CD4-positive, alpha-beta memory T cell (primary cell): ENCODE measurements around the gene NRXN3. TPM values are rescaled to one million over a fixed set of nuclear protein-coding genes. Genes with fewer than 3 reads are reported as not detected.

Source experiments
- CTCF ChIA-PET: fragments of 350-600 bp; sonication (Branson Sonifier 250); formaldehyde crosslinking; loops from one replicate; lab custom pipeline; 2021; ENCODE audit warnings: inconsistent platforms; ENCODE audit not compliant: partially characterized antibody; lab: Charles Lee
- POLR2A ChIA-PET: fragments of 350-600 bp; sonication (Branson Sonifier 250); formaldehyde crosslinking; loops from one replicate; lab custom pipeline; 2021; ENCODE audit not compliant: partially characterized antibody; lab: Charles Lee
- DNase-seq, 5 donors: peaks; one replicate each; pipeline versions ENCODE4 v3.0.0 to v3.0.0-alpha.2; 2020 to 2022; ENCODE audit warnings: mixed read lengths in 1 of 5
- H3K27ac ChIP-seq: one replicate; pipeline ENCODE4 v1.7.0; 2013; ENCODE audit warnings: low read depth, low read length
- H3K27me3 ChIP-seq: 2 replicates; pipeline ENCODE4 v1.7.0; 2013; ENCODE audit warnings: mild to moderate bottlenecking, low read length, moderate library complexity; ENCODE audit not compliant: insufficient read depth
- H3K36me3 ChIP-seq: 2 replicates; pipeline ENCODE4 v1.7.0; 2013; ENCODE audit warnings: mild to moderate bottlenecking, low read length, moderate library complexity; ENCODE audit not compliant: insufficient read depth
- H3K4me1 ChIP-seq: 2 replicates; pipeline ENCODE4 v1.7.0; 2013; ENCODE audit warnings: mild to moderate bottlenecking, low read length, moderate library complexity; ENCODE audit not compliant: insufficient read depth
- H3K4me3 ChIP-seq, 2 donors: one replicate each; pipeline ENCODE4 v1.7.0; 2013; ENCODE audit warnings: low read length in 2 of 2, mild to moderate bottlenecking in 1 of 2
- H3K9me3 ChIP-seq, 2 donors: one replicate each; pipeline ENCODE4 v1.7.0; 2013; ENCODE audit warnings: low read length in 2 of 2, control low read depth in 1 of 2; ENCODE audit not compliant: control insufficient read depth in 1 of 2
- H3K27ac Mint-ChIP-seq, 7 donors: one replicate each; pipeline ENCODE4 v1.8.0; 2020 to 2021; ENCODE audit warnings: mixed read lengths in 7 of 7, mild to moderate bottlenecking in 6 of 7, inconsistent platforms in 3 of 7, moderate library complexity in 3 of 7
- H3K27me3 Mint-ChIP-seq, 2 donors: one replicate each; pipeline ENCODE4 v1.8.0; 2020 to 2021; ENCODE audit warnings: mixed read lengths in 2 of 2
- H3K36me3 Mint-ChIP-seq, 2 donors: one replicate each; pipeline ENCODE4 v1.8.0; 2020 to 2021; ENCODE audit warnings: mixed read lengths in 2 of 2, inconsistent platforms in 1 of 2, mild to moderate bottlenecking in 1 of 2
- H3K4me1 Mint-ChIP-seq, 4 donors: one replicate each; pipeline ENCODE4 v1.8.0; 2020 to 2021; ENCODE audit warnings: mixed read lengths in 4 of 4, mild to moderate bottlenecking in 1 of 4
- H3K4me3 Mint-ChIP-seq, 8 donors: one replicate each; pipeline ENCODE4 v1.8.0; 2020 to 2021; ENCODE audit warnings: mixed read lengths in 8 of 8, mild to moderate bottlenecking in 7 of 8, moderate library complexity in 6 of 8, inconsistent platforms in 3 of 8
- H3K9me3 Mint-ChIP-seq, 8 donors: one replicate each; pipeline ENCODE4 v1.8.0; 2020 to 2021; ENCODE audit warnings: mixed read lengths in 8 of 8, mild to moderate bottlenecking in 5 of 8, inconsistent platforms in 3 of 8, moderate library complexity in 1 of 8
- intact Hi-C: fragments of 100-400 bp; cut with micrococcal nuclease; formaldehyde crosslinking; loops from one replicate; pipeline ENCODE4 v1.15.1; 2023
- polyA plus RNA-seq, 2 donors: library from polyadenylated mRNA; unstranded; fragments of 300-500 nt; fragmentation: Illumina TruSeq; gene quantifications; one replicate each; pipeline ENCODE4 v1.2.3, GENCODE V29; 2021
- total RNA-seq, 2 experiments: library from RNA; stranded (reverse); gene quantifications; one replicate each; pipeline ENCODE4 v1.2.3, GENCODE V29; 2021

The NRXN3 gene
- total and polyA plus RNA-seq, 4 experiments from 2014 or later = not detected

DNA sequence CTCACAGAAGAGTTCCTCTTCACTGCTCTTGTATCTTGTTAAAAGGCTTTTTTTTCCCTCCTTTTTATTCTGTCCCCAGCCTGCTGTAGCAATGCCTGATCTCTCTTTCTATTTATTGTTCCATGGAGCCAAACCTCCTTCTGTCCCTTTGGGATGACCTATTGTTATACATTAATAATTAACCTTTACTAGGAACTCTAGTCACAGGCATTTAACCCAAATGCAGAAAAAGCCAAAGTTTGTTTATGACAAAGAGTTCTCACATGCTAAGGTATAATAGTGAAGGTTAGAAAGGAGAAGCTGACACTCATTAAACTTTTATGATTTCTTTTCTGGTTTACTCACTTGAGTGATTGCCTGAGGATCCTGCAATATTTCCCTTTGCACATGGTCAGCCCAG is 535.8 kb downstream of the NRXN3 start:
- ChIA-PET POLR2A (no interaction called here), CTCF (no interaction called here)
- Histone ChIP-seq H3K27ac (no peak overlapping the region), H3K4me3 (no peak overlapping the region), H3K9me3 (no peaks in the 10 kb centered on the region), H3K36me3 (no peaks in the 10 kb centered on the region), H3K27me3 (no peaks in the 10 kb centered on the region), H3K4me1 (no peaks in the 10 kb centered on the region)
- Mint-ChIP-seq H3K9me3 (peaks cover 0 to 6% (median 0%) of the 10 kb centered on the region in 8 donors), H3K27me3 (peaks cover 2% of the 10 kb centered on the region in 2 donors), H3K27ac (no peak overlapping the region), H3K4me3 (no peak overlapping the region), H3K4me1 (no peaks in the 10 kb centered on the region), H3K36me3 (no peaks in the 10 kb centered on the region)
- no peak for DNase-seq
- intact Hi-C loops = no loop called here

DNA sequence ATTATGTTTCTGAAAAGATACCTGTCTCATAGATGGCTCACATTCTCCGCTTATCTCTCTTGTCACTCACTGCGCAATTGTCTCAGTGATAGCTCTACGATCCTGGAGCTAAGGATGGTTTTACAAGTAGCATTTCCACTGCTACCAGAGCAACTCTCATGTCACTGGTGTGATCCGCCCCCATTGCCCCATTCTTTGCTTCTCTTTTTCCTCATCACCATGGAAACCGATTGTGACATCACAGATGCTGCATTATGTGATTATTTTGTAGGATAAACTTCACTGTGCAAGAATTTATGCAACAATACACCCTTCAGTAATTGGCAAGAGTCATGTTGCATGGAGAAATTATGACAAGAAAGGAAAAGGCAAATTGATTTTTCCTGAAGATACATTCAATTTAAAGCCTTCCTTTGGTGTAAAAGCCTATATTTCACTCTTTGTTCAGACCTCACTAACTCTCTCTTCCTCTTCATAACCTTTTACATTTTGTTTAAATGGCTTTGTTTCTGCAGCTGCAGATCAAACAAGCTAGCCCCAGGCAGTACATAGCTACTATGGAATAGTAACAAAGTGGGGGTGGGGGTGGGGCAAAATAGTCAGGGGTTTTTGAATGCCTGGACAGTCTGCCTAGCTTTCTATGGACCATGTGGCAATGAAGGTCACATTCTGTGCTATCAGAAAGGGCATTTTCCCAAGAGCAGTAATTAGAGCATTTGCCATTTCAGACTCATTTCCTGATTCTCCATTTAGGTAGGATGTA is 539.8 kb downstream of the NRXN3 start:
- Mint-ChIP-seq H3K27ac (no peak overlapping the region), H3K4me3 (no peak overlapping the region), H3K4me1 (no peaks in the 10 kb centered on the region), H3K9me3 (peaks cover 0 to 7% (median 4%) of the 10 kb centered on the region in 8 donors), H3K36me3 (no peaks in the 10 kb centered on the region), H3K27me3 (no peaks in the 10 kb centered on the region)
- no peak overlapping the region for H3K27ac ChIP-seq
- no peaks in the 10 kb centered on the region for H3K9me3 ChIP-seq
- intact Hi-C loops = no loop called here
- H3K4me1 ChIP-seq = no peaks in the 10 kb centered on the region
- H3K36me3 ChIP-seq = no peaks in the 10 kb centered on the region
- POLR2A ChIA-PET = no interaction called here
- DNase-seq = no peak
- H3K27me3 ChIP-seq = no peaks in the 10 kb centered on the region
- no peak overlapping the region for H3K4me3 ChIP-seq
- CTCF ChIA-PET = no interaction called here

DNA sequence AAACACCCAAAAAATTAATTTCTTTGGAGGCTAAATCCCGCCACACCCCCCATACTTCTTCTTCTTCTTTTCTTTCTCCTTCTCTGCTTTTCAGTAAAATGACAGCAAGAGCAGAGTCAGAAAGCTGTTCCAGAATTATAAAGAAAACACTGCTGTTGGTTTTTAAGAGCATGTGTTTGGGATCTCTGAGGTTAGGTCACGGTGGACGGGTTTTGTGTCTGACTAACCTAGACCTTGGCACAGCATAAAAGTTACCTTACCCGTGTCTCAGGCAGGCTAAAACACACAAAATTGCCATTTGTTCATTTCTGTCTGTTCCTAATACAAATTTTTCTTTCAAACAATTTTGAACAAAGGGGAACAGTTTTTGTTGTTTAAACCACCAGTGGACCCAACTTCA is 540.8 kb downstream of the NRXN3 start:
- H3K4me1 ChIP-seq = no peaks in the 10 kb centered on the region
- Mint-ChIP-seq H3K36me3 (no peaks in the 10 kb centered on the region), H3K4me3 (no peak overlapping the region), H3K27ac (no peak overlapping the region), H3K9me3 (peaks cover 0 to 7% (median 4%) of the 10 kb centered on the region in 8 donors), H3K27me3 (no peaks in the 10 kb centered on the region), H3K4me1 (no peaks in the 10 kb centered on the region)
- H3K4me3 ChIP-seq = no peak overlapping the region
- no peak overlapping the region for H3K27ac ChIP-seq
- no peaks in the 10 kb centered on the region for H3K9me3 ChIP-seq
- no peaks in the 10 kb centered on the region for H3K36me3 ChIP-seq
- intact Hi-C loops = no loop called here
- ChIA-PET POLR2A (no interaction called here), CTCF (no interaction called here)
- no peak for DNase-seq
- H3K27me3 ChIP-seq = no peaks in the 10 kb centered on the region

DNA sequence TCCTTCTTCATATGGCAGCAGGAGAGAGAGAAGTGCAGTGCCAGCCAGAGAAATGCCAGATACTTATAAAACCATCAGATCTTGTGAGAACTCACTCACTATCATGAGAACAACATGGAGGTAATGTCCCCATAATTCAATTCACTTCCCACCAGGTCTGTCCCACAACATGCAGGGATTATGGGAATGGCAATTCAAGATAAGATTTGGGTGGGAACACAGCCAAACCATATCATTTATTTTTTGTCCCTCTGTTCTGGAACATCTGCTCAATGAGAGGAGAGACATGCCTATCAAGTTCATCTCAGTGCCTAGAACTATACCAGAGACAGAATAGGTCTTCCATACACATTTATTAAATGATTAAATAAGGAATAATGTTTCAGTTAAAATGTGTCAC is 543.5 kb downstream of the NRXN3 start:
- no peak overlapping the region for H3K4me3 ChIP-seq
- H3K4me1 ChIP-seq = no peaks in the 10 kb centered on the region
- Mint-ChIP-seq H3K36me3 (no peaks in the 10 kb centered on the region), H3K27me3 (no peaks in the 10 kb centered on the region), H3K9me3 (peaks cover 0 to 7% (median 4%) of the 10 kb centered on the region in 8 donors), H3K4me3 (no peak overlapping the region), H3K27ac (no peak overlapping the region), H3K4me1 (no peaks in the 10 kb centered on the region)
- H3K27ac ChIP-seq = no peak overlapping the region
- intact Hi-C loops = no loop called here
- H3K9me3 ChIP-seq = no peaks in the 10 kb centered on the region
- CTCF ChIA-PET = no interaction called here
- no peaks in the 10 kb centered on the region for H3K27me3 ChIP-seq
- H3K36me3 ChIP-seq = no peaks in the 10 kb centered on the region
- POLR2A ChIA-PET = no interaction called here
- DNase-seq = no peak

DNA sequence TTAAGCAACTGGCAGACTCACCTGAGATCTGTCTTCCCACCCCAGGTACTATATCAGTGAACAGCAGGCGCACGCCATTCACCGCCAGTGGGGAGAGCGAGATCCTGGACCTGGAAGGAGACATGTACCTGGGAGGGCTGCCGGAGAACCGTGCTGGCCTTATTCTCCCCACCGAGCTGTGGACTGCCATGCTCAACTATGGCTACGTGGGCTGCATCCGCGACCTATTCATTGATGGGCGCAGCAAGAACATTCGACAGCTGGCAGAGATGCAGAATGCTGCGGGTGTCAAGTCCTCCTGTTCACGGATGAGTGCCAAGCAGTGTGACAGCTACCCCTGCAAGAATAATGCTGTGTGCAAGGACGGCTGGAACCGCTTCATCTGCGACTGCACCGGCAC is 544.5 kb downstream of the NRXN3 start:
- no peaks in the 10 kb centered on the region for H3K4me1 Mint-ChIP-seq
- intact Hi-C loops = no loop called here
- no peaks in the 10 kb centered on the region for H3K9me3 ChIP-seq
- no peaks in the 10 kb centered on the region for H3K36me3 Mint-ChIP-seq
- peaks cover 0 to 6% (median 3%) of the 10 kb centered on the region in 8 donors for H3K9me3 Mint-ChIP-seq
- H3K36me3 ChIP-seq = no peaks in the 10 kb centered on the region
- ChIA-PET CTCF (no interaction called here), POLR2A (no interaction called here)
- no peaks in the 10 kb centered on the region for H3K27me3 ChIP-seq
- no peaks in the 10 kb centered on the region for H3K27me3 Mint-ChIP-seq
- no peaks in the 10 kb centered on the region for H3K4me1 ChIP-seq
- no peak overlapping the region for H3K4me3 ChIP-seq
- no peak overlapping the region for H3K27ac ChIP-seq
- DNase-seq = no peak
- H3K27ac Mint-ChIP-seq = no peak overlapping the region
- H3K4me3 Mint-ChIP-seq = no peak overlapping the region

DNA sequence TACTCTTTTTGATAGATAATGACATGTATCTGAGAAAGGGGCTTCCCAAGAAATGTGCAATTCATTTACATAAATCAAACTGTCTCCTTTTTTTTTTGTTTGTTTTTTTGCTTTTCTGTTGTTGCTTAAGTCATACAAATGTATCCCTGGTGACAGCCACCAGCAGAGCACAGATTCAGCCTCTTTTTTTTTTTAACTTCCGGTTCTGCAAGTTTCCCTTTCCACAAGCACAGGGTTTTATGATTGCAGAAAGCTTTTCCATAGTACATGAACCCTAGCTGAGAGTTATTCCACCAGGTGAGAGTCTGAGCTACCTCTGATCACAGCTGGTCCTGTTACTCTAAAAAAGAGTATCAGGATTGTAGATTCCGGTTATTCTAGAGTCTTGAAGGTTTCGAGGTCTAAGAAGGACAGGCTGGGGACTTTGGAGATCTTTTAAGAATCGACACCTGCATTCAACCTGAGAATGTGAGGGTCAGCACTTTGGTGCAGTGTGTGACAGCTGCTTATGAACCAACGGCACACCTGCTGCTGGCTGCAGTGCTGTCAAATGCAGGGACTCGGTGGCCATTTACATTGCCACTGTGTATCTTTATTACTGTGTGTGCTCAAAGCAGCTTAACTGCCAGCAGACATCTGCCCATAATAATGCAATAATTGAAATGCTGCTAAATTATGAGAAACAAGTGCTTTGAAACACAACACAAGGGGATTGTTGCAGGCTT is 551.7 kb downstream of the NRXN3 start:
- H3K4me1 ChIP-seq = no peaks in the 10 kb centered on the region
- H3K9me3 ChIP-seq = no peaks in the 10 kb centered on the region
- no peaks in the 10 kb centered on the region for H3K9me3 Mint-ChIP-seq
- no peaks in the 10 kb centered on the region for H3K36me3 Mint-ChIP-seq
- no peak overlapping the region for H3K27ac Mint-ChIP-seq
- no peaks in the 10 kb centered on the region for H3K4me1 Mint-ChIP-seq
- ChIA-PET POLR2A (no interaction called here), CTCF (no interaction called here)
- H3K36me3 ChIP-seq = no peaks in the 10 kb centered on the region
- DNase-seq = no peak
- H3K27me3 Mint-ChIP-seq = no peaks in the 10 kb centered on the region
- no peaks in the 10 kb centered on the region for H3K27me3 ChIP-seq
- H3K27ac ChIP-seq = no peak overlapping the region
- H3K4me3 ChIP-seq = no peak overlapping the region
- intact Hi-C loops = no loop called here
- H3K4me3 Mint-ChIP-seq = no peak overlapping the region

DNA sequence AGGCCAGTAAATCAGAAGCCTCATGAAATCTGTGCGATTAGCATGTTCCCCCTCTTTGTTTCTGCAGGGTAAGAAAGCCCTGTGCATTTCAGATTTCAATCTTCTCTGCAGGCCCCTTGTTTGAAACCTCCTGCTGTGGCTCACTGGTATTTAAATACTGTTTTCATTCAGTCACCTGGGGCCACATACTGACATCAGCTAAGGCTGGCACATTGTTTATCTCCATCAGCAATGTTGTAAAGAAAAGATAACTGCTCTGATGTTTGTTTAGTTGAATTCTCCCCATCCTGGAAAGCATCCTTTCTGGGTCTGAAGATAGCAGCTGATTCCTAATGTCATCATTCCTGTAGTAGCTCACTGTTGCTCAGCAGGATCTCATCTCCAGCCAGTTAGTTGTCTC is 554.9 kb downstream of the NRXN3 start:
- Mint-ChIP-seq H3K9me3 (no peaks in the 10 kb centered on the region), H3K27me3 (no peaks in the 10 kb centered on the region), H3K27ac (no peak overlapping the region), H3K4me1 (no peaks in the 10 kb centered on the region), H3K4me3 (no peak overlapping the region), H3K36me3 (no peaks in the 10 kb centered on the region)
- intact Hi-C loops = no loop called here
- no peaks in the 10 kb centered on the region for H3K27me3 ChIP-seq
- no peaks in the 10 kb centered on the region for H3K4me1 ChIP-seq
- H3K9me3 ChIP-seq = no peaks in the 10 kb centered on the region
- CTCF ChIA-PET = no interaction called here
- H3K27ac ChIP-seq = no peak overlapping the region
- H3K4me3 ChIP-seq = no peak overlapping the region
- no peak for DNase-seq
- no peaks in the 10 kb centered on the region for H3K36me3 ChIP-seq
- POLR2A ChIA-PET = no interaction called here
